Sigmoid colon (tissue), 7 donors: Measurements from ENCODE around the gene SERTAD1. TPM values are rescaled to one million over a fixed set of nuclear protein-coding genes. Genes with fewer than 3 reads are reported as not detected.
A peak's percentile ranks its signal among the peaks of the same experiment; 100 is the strongest.
"Not testable (repeated sequence)": the region's sequence is repeated elsewhere in the genome, so short reads cannot be mapped to it uniquely, and the experiment has no call there.

Experiments used
- DNase-seq: peaks from one replicate; pipeline ENCODE4 v3.0.0-alpha.2; 2019
- H3K27ac ChIP-seq, 4 donors: fragments of 200-600 bp; sonication (generic); one replicate each; pipeline ENCODE4 v1.5.1; 2016 to 2019; ENCODE audit warnings: mild to moderate bottlenecking in 1 of 4
- H3K27me3 ChIP-seq, 3 donors: fragments of 200-600 bp; sonication (generic); one replicate each; pipeline ENCODE4 v1.5.1; 2019; ENCODE audit warnings: mild to moderate bottlenecking in 1 of 3
- H3K36me3 ChIP-seq, 4 donors: fragments of 200-600 bp; sonication (generic); one replicate each; pipeline ENCODE4 v1.5.1; 2016 to 2019
- H3K4me1 ChIP-seq, 4 donors: fragments of 200-600 bp; sonication (generic); one replicate each; pipeline ENCODE4 v1.5.1; 2017 to 2019
- H3K4me3 ChIP-seq, 4 donors: fragments of 200-600 bp; sonication (generic); one replicate each; pipeline ENCODE4 v1.5.1; 2017 to 2019; ENCODE audit warnings: mild to moderate bottlenecking in 2 of 4, moderate library complexity in 1 of 4
- H3K9me3 ChIP-seq, 4 donors: fragments of 200-600 bp in 3 of 4; sonication (generic) in 3 of 4; one replicate each; pipeline versions ENCODE4 v1.5.1 to v1.6.1; 2013 to 2019
- CTCF ChIP-seq, 4 experiments: fragments of 450-650 bp in 3 of 4; fragments of 200-600 bp in 1 of 4; IDR thresholded peaks; one replicate each; pipeline ENCODE4 v1.5.1; 2016 to 2019; ENCODE audit warnings: antibody characterized with exemption in 4 of 4, mild to moderate bottlenecking in 3 of 4, moderate library complexity in 2 of 4
- EP300 ChIP-seq, 4 donors: sonication (generic); formaldehyde crosslinking; IDR thresholded peaks; one replicate each; pipeline ENCODE4 v1.6.1; 2017; ENCODE audit warnings: antibody characterized with exemption in 4 of 4
- POLR2A ChIP-seq, 2 donors: fragments of 450-650 bp; IDR thresholded peaks; one replicate each; pipeline ENCODE4 v1.6.1; 2016; ENCODE audit warnings: antibody characterized with exemption in 2 of 2, mild to moderate bottlenecking in 2 of 2, moderate library complexity in 2 of 2
- POLR2AphosphoS5 ChIP-seq, 4 donors: sonication (generic); formaldehyde crosslinking; IDR thresholded peaks; one replicate each; pipeline ENCODE4 v1.6.1; 2017; ENCODE audit warnings: antibody characterized with exemption in 4 of 4
- WGBS, 2 donors: extraction: QIAGEN DNeasy Blood & Tissue Kit; methylation state at CpG; one replicate each; pipeline ENCODE4 v1.1.7; 2013; 5-methylcytosine and 5-hydroxymethylcytosine counted together
- intact Hi-C: fragments of 100-400 bp; cut with DNase I; formaldehyde crosslinking; loops from one replicate; pipeline ENCODE4 v1.15.1; 2023
- polyA plus RNA-seq, 3 donors: library from polyadenylated mRNA; stranded (reverse); fragments of 200-250 nt; gene quantifications; one replicate each; pipeline ENCODE4 v1.2.3, GENCODE V29; 2013
- total RNA-seq, 4 donors: library from RNA; depleted of rRNA; stranded (reverse); fragments of >200 nt; gene quantifications; one replicate each; pipeline ENCODE4 v1.1.0, GENCODE V29; 2016
- donor health status: healthy with polysubstance abuse.
- donor health status: Bipolar disorder and iron deficiency.
- donor health status: healthy.

SERTAD1 gene
- total and polyA plus RNA-seq, 7 donors = 10.2 to 44.4 (median 18.6) TPM

DNA sequence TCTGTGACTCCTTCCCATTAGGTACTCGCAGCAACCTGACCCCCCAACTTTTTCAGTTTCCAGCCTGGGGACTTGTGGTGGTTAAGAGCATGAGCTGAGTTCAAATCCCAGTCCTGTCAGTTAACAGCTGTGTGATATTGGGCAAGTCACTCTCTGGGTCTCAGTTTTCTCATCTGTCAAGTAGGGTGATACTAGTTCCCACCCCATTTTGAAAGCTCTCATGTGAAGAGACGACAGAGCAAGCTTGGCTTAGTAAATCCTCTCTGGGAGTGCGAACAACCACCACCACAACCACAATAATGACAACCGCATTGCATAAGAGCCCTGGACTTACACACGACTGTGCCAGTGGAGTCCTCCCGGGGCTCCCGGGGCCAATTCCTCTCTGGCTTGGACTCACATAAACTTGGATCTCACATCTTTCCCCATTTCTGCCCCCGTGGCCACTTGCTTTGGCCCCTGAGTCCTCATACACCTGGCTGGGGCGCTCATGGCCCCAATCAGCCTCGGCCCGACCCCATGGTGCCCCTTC is 39.3 kb upstream of the SERTAD1 start:
- Histone ChIP-seq H3K9me3 (no peaks in the 10 kb centered on the region), H3K27me3 (no peaks in the 10 kb centered on the region), H3K4me1 (peaks cover 0 to 46% (median 36%) of the 10 kb centered on the region in 4 donors), H3K27ac (peak overlapping the region; percentile 88 to 96 (median 92)), H3K36me3 (no peaks in the 10 kb centered on the region), H3K4me3 (peak overlapping the region; percentile 59 to 87 (median 70))
- no peak for DNase-seq
- 10 to 13% methylated on average over 11 of the region's 11 CpGs for WGBS, 2 donors
- intact Hi-C loops = loop anchor here (2.0 to 5.0 kb wide), 4 partner anchors 20 to 137 kb away; partner anchors contain the start of genes LTBP4 and SERTAD3
- TF ChIP-seq POLR2A (IDR thresholded peaks at IDR 0.05) (no peak), CTCF (IDR thresholded peaks at IDR 0.05) (no peak), POLR2AphosphoS5 (IDR thresholded peaks at IDR 0.05) (no peak), EP300 (IDR thresholded peaks at IDR 0.05) (no peak)

DNA sequence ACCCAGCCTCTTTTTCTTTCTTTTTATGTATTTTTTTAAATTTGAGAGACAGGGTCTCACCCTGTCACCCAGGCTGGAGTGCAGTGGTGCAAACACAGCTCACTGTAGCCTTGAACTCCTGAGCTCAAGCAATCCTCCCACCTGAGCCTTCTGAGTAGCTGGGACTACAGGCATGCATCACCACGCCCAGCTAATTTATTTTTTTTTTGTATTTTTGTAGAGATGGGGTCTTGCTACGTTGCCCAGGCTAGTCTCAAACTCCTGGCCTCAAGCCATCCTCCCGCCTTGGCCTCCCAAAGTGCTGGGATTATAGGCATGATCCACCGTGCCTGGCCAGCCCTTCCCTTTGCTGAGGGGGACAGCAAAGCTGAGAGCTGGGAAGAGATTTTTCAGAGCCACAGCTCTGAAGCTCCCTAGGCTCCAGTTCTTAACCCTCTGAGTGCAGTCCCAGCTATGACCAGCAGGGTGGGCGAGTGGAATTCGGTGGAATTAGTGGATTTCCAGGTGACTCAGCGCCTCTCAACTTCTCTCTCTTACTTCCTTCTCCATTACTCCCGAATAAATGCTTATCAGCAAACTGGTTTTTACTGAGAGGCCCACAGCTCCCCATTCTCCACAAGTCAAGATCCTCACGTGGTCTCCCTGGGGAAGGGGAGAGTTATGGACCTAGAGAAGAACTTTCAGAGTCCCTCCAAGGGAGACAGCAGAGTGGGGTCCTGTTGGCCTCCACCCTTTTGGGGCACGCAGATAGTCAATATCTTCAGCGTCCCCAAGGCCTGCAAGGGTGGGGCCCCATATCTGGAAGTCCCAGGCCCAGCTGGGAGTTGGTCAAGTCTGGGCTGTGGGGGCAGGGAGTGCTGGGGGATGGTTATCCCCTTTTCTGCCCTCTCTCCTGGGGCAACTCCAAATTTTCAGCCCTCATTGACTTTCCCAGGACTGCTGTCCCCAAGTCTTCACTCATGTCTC is 38.5 kb upstream of the SERTAD1 start:
- intact Hi-C loops = loop anchor here (2.0 to 5.0 kb wide), 5 partner anchors 20 to 157 kb away; partner anchors contain the start of genes LTBP4 and SERTAD3
- H3K9me3 ChIP-seq = no peaks in the 10 kb centered on the region
- peak; percentile 92 for DNase-seq
- WGBS, 2 donors = 20 to 22% methylated on average over 11 of the region's 11 CpGs
- peak overlapping the region; percentile 88 to 96 (median 92) for H3K27ac ChIP-seq
- TF ChIP-seq CTCF (IDR thresholded peaks at IDR 0.05) = peak; percentile 78 to 93 (median 84)
- TF ChIP-seq POLR2A (IDR thresholded peaks at IDR 0.05) = no peak
- peak in 2 of 4 donors; percentile 21 to 22 for TF ChIP-seq POLR2AphosphoS5 (IDR thresholded peaks at IDR 0.05)
- H3K36me3 ChIP-seq = no peaks in the 10 kb centered on the region
- peak overlapping the region; percentile 59 to 87 (median 70) for H3K4me3 ChIP-seq
- H3K27me3 ChIP-seq = no peaks in the 10 kb centered on the region
- H3K4me1 ChIP-seq = peaks cover 0 to 46% (median 36%) of the 10 kb centered on the region in 4 donors

DNA sequence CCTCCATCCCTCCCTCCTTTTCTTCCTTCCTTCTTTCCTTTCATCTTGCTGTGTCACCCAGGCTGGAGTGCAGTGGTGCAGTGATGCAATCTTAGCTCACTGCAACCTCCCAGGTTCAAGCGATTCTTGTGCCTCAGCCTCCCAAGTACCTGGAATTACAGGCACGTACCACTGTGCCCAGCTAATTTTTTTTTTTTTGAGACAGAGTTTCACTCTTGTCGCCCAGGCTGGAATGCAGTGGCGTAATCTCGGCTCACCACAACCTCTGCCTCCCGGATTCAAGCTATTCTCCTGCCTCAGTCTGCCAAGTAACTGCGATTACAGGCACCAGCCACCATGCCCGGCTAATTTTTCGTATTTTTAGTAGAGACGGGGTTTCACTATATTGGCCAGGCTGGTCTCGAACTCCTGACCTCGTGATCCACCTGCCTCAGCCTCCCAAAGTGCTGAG is 37.8 kb upstream of the SERTAD1 start:
- not testable (repeated sequence) for H3K27me3 ChIP-seq, H3K9me3 ChIP-seq, H3K36me3 ChIP-seq, DNase-seq
- WGBS, 2 donors = 81 to 87% methylated on average over 12 of the region's 12 CpGs
- peak overlapping the region; percentile 88 to 96 (median 92) for H3K27ac ChIP-seq
- intact Hi-C loops = loop anchor here (2.0 to 5.0 kb wide), 2 partner anchors 19 to 156 kb away; partner anchors contain the start of gene SERTAD3
- H3K4me3 ChIP-seq = peak overlapping the region in 1 of 4 donors; percentile 66
- H3K4me1 ChIP-seq = peaks cover 0 to 46% (median 36%) of the 10 kb centered on the region in 4 donors

DNA sequence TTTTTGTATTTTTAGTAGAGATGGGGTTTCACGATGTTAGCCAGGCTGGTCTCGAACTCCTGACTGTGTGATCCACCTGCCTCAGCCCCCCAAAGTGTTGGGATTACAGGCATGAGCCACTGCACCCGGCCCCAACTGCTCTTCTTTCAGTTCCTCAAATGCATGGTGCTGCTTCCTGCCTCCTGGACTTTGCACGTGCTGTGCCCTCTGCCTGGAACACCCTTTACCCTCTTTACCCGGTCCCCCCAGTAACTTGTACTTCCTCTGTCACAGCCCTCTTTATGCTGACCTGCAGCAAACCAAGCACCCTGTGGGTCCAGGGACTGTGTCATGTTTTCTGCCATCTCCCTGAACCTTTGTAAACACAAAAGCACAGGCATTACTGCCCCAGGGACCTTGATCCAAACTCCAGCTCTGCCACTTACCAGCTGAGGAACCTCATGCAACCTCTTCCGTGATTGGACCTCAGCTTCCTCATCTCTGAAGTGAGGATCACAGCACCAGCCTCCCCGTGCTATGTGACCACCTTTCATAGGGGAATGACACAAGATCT is 36.0 kb upstream of the SERTAD1 start:
- H3K36me3 ChIP-seq = peaks cover 0 to 20% (median 5%) of the 10 kb centered on the region in 4 donors
- intact Hi-C loops = loop anchor here (5.0 kb wide), 1 partner anchor 154 kb away; no protein-coding TSS in a partner anchor
- no peaks in the 10 kb centered on the region for H3K9me3 ChIP-seq
- peak; percentile 68 for DNase-seq
- H3K4me1 ChIP-seq = peaks cover 0 to 39% (median 30%) of the 10 kb centered on the region in 4 donors
- 55 to 56% methylated on average over 7 of the region's 7 CpGs for WGBS, 2 donors
- TF ChIP-seq POLR2AphosphoS5 (IDR thresholded peaks at IDR 0.05) (no peak), EP300 (IDR thresholded peaks at IDR 0.05) (no peak), CTCF (IDR thresholded peaks at IDR 0.05) (no peak), POLR2A (IDR thresholded peaks at IDR 0.05) (no peak)
- H3K27me3 ChIP-seq = no peaks in the 10 kb centered on the region
- peak overlapping the region in 2 of 4 donors; percentile 7 to 23 for H3K27ac ChIP-seq
- H3K4me3 ChIP-seq = no peak overlapping the region
